G401 (cell line): ENCODE measurements around the gene ACYP1. TPM values are rescaled to one million over a fixed set of nuclear protein-coding genes. Genes with fewer than 3 reads are reported as not detected.

ENCODE experiments used
- DNase-seq: peaks from one replicate; pipeline ENCODE4 v3.0.0-alpha.2; 2015; ENCODE audit warnings: low spot score
- in situ Hi-C: cut with HindIII; loops from 2 replicates; pipeline ENCODE4 v1.10.0; 2016; ENCODE audit warnings: low sequenced_read_pairs, mixed read lengths
- total RNA-seq: library from RNA; depleted of rRNA; stranded (reverse); fragments of >200 nt; shearing (Covaris generic); gene quantifications from 2 replicates; pipeline ENCODE4 v1.2.3, GENCODE V29; 2014; rRNA removed

The ACYP1 gene
- total RNA-seq, 1 experiment from 2014 or later, result 18.7 TPM

DNA sequence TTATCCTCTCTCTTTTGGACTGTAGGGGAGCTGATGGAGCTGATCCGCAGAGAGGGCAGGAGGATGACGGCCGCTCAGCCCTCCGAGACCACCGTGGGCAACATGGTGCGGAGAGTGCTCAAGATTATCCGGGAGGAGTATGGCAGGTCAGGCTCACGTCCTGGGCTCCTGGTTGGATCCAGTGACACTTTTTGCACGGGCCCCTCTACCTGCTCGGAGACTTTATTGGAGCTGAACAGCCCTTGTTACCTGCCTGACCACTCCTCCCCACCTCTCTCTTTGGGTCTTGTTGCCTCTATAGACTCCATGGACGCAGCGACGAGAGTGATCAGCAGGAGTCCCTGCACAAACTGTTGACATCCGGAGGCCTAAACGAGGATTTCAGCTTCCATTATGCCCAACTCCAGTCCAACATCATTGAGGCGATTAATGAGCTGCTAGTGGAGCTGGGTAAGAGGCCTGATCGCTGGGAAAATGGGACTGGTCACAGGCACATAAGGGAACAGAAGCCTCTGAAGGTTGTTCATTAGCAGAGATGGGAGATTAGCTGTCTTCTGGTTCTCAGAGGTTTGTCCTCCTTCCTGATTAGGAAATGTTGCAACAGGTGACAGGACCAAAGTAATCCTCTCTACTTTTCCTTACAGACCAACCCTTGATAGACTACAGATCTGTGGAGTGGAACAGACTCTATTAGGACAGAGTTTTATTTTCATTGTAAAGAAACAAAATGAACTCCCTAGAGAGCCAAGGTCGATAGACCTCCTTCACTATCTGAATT is 60.4 kb downstream of the ACYP1 start:
- in situ Hi-C loops, result no loop called here
- DNase-seq, result peak; percentile 11

Other genes starting within 250 kb of the ACYP1 start
- not detected in 2 replicates for gene PROX2, start 187.9 kb downstream of the ACYP1 start, total RNA-seq
- 93.5 and 101 TPM in 2 replicates for gene DLST, start 182.1 kb downstream of the ACYP1 start, total RNA-seq
- gene RPS6KL1, start 140.8 kb downstream of the ACYP1 start, total RNA-seq, result 31.0 and 33.7 TPM in 2 replicates
- 1.8 and 3.9 TPM in 2 replicates for gene PGF, start 108.4 kb downstream of the ACYP1 start, total RNA-seq
- gene EIF2B2, start 61.1 kb downstream of the ACYP1 start, total RNA-seq, result 48.6 and 88.4 TPM in 2 replicates
- gene MLH3, start 12.6 kb downstream of the ACYP1 start, total RNA-seq, result 11.1 and 21.0 TPM in 2 replicates
- gene ZC2HC1C, start 5.6 kb upstream of the ACYP1 start, total RNA-seq, result 2.1 TPM in 1 of 2 replicates, not detected in the other
- 47.9 and 49.3 TPM in 2 replicates for gene NEK9, start 63.0 kb upstream of the ACYP1 start, total RNA-seq
- 180 and 202 TPM in 2 replicates for gene TMED10, start 112.6 kb upstream of the ACYP1 start, total RNA-seq
- gene FOS, start 214.8 kb upstream of the ACYP1 start, total RNA-seq, result 29.8 and 41.0 TPM in 2 replicates